Type B pancreatic cell (in vitro differentiated cells): Measurements from ENCODE around the gene DISP2. TPM values are rescaled to one million over a fixed set of nuclear protein-coding genes. Genes with fewer than 3 reads are reported as not detected.
A peak's percentile ranks its signal among the peaks of the same experiment; 100 is the strongest.

Experiments
- DNase-seq: peaks from one replicate; pipeline ENCODE4 v3.0.0; 2021; ENCODE audit warnings: mixed read lengths; ENCODE audit not compliant: unreplicated experiment; ENCODE audit errors: extremely low spot score
- H3K27ac Mint-ChIP-seq: 2 replicates; pipeline ENCODE4 v1.8.0; 2021; ENCODE audit warnings: mild to moderate bottlenecking, mixed read lengths
- H3K27me3 Mint-ChIP-seq: 2 replicates; pipeline ENCODE4 v1.8.0; 2021; ENCODE audit warnings: mixed read lengths
- H3K36me3 Mint-ChIP-seq: 2 replicates; pipeline ENCODE4 v1.8.0; 2021; ENCODE audit warnings: mixed read lengths
- H3K4me1 Mint-ChIP-seq: one replicate; pipeline ENCODE4 v1.8.0; 2021; ENCODE audit warnings: mixed read lengths; ENCODE audit not compliant: unreplicated experiment
- H3K4me3 Mint-ChIP-seq: 2 replicates; pipeline ENCODE4 v1.8.0; 2021; ENCODE audit warnings: mild to moderate bottlenecking, mixed read lengths
- H3K9me3 Mint-ChIP-seq: 2 replicates; pipeline ENCODE4 v1.8.0; 2021; ENCODE audit warnings: mixed read lengths
- total RNA-seq: library from RNA; stranded (reverse); gene quantifications from 2 replicates; pipeline ENCODE4 v1.2.1, GENCODE V29; 2021; ENCODE audit warnings: low replicate concordance
- TF ChIP-seq, protein P1 (sequence below): fragments of 200-600 bp; sonication (generic); conservative IDR thresholded peaks from 2 replicates; pipeline ENCODE4 v1.5.0; 2021; ENCODE audit warnings: antibody characterized with exemption, mild to moderate bottlenecking

DISP2 gene
- total RNA-seq, 1 donor from 2014 or later, result 1.8 TPM

DNA sequence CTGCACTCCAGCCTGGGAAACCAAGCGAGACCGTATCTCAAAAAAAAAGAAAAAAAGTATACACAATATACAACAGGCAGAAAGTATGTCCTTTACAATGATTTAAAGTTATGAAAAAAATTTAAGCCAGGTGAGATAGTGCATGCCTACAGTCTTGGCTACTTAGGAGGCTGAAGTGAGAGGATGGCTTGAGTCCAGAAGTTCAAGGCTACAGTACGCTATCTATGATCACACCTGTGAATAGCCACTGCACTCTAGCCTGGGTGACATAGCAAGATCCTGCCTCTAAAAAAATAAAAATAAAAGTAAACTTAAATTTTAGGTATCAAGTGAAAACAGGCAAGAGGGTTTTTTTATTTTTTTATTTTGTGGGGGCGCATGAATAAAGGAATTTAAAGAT is 21.4 kb downstream of the DISP2 start:
- no peaks in the 10 kb centered on the region for H3K9me3 Mint-ChIP-seq
- no peak overlapping the region for H3K4me3 Mint-ChIP-seq
- no peak for DNase-seq
- TF ChIP-seq, protein P1, sequence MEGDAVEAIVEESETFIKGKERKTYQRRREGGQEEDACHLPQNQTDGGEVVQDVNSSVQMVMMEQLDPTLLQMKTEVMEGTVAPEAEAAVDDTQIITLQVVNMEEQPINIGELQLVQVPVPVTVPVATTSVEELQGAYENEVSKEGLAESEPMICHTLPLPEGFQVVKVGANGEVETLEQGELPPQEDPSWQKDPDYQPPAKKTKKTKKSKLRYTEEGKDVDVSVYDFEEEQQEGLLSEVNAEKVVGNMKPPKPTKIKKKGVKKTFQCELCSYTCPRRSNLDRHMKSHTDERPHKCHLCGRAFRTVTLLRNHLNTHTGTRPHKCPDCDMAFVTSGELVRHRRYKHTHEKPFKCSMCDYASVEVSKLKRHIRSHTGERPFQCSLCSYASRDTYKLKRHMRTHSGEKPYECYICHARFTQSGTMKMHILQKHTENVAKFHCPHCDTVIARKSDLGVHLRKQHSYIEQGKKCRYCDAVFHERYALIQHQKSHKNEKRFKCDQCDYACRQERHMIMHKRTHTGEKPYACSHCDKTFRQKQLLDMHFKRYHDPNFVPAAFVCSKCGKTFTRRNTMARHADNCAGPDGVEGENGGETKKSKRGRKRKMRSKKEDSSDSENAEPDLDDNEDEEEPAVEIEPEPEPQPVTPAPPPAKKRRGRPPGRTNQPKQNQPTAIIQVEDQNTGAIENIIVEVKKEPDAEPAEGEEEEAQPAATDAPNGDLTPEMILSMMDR, result no peak
- peaks cover 6% of the 10 kb centered on the region for H3K27me3 Mint-ChIP-seq
- H3K36me3 Mint-ChIP-seq, result no peaks in the 10 kb centered on the region
- H3K4me1 Mint-ChIP-seq, result peaks cover 15% of the 10 kb centered on the region
- H3K27ac Mint-ChIP-seq, result no peak overlapping the region

DNA sequence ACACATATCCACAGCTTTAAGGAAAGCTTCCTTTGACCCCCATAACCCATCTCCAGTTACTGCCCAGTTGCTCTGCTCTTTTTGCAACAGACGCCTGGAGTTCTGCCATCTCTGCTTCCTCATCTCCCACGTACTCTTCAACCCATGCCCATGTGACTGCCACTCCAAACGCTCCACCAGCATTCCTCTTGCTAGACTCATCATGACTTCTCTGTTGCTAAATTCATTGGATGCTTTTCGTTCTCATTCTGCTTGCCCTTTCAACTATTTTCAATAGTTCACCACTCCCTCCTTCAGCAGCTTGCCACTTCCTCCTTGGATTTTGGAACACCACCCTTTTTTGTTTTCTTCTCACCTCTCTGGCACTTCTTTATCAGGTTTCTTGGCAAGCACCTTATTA is 21.8 kb downstream of the DISP2 start:
- DNase-seq, result no peak
- H3K27ac Mint-ChIP-seq, result no peak overlapping the region
- no peak overlapping the region for H3K4me3 Mint-ChIP-seq
- TF ChIP-seq, protein P1, result no peak
- H3K36me3 Mint-ChIP-seq, result no peaks in the 10 kb centered on the region
- peaks cover 19% of the 10 kb centered on the region for H3K4me1 Mint-ChIP-seq
- H3K9me3 Mint-ChIP-seq, result no peaks in the 10 kb centered on the region
- peaks cover 6% of the 10 kb centered on the region for H3K27me3 Mint-ChIP-seq

DNA sequence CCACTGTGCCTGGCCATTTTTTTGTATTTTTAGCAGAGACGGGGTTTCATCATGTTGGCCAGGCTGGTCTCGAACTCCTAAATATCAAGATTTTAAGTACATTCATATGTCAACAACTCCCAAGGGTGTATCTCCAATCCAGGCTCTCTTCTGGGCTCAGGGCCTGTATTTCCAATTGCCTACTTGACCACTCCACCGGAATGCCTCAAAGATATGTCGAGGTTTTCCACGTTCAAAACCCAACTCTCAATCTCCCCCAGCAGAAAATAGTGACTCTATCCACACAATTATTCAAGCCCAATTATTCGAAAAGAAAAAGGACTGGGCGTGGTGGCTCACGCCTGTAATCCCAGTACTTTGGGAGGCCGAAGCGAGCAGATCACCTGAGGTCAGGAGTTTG is 22.6 kb downstream of the DISP2 start:
- peaks cover 4% of the 10 kb centered on the region for H3K27me3 Mint-ChIP-seq
- TF ChIP-seq, protein P1, result no peak
- no peak overlapping the region for H3K27ac Mint-ChIP-seq
- H3K4me1 Mint-ChIP-seq, result peaks cover 20% of the 10 kb centered on the region
- peaks cover 5% of the 10 kb centered on the region for H3K36me3 Mint-ChIP-seq
- H3K4me3 Mint-ChIP-seq, result no peak overlapping the region
- no peak for DNase-seq
- H3K9me3 Mint-ChIP-seq, result no peaks in the 10 kb centered on the region

DNA sequence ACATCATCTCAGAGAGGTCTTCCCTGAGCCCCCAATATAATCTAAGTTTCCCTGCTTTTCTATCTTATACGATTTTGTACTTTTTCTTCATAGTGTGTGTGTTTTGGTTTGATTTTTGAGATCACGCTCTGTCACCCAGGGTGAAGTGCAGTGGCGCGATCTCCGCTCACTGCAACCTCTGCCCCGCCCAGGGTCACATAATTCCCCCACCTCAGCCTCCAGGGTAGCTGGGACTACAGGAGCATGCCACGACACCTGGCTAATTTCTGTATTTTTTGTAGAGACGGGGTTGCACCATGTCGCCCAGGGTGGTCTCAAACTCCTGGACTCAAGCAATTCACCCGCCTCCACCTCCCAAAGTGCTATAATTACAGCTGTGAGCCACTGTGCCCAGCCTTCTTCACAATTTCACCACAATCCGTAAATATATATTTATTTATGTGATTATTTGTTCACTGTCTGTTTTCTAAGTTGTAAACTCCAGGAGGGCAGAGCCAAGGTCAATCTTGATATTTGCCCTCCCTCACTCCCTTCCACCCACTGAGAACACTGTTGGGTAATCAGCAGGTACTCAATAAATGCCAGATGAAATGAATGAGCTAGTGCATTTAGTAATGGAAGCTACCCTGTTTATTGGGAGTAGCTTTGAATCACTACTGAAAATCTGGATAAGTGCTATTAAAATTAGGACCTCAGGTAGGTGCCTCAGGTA is 24.0 kb downstream of the DISP2 start:
- Mint-ChIP-seq H3K27ac (no peak overlapping the region), H3K27me3 (peaks cover 4% of the 10 kb centered on the region)
- DNase-seq, result no peak

DNA sequence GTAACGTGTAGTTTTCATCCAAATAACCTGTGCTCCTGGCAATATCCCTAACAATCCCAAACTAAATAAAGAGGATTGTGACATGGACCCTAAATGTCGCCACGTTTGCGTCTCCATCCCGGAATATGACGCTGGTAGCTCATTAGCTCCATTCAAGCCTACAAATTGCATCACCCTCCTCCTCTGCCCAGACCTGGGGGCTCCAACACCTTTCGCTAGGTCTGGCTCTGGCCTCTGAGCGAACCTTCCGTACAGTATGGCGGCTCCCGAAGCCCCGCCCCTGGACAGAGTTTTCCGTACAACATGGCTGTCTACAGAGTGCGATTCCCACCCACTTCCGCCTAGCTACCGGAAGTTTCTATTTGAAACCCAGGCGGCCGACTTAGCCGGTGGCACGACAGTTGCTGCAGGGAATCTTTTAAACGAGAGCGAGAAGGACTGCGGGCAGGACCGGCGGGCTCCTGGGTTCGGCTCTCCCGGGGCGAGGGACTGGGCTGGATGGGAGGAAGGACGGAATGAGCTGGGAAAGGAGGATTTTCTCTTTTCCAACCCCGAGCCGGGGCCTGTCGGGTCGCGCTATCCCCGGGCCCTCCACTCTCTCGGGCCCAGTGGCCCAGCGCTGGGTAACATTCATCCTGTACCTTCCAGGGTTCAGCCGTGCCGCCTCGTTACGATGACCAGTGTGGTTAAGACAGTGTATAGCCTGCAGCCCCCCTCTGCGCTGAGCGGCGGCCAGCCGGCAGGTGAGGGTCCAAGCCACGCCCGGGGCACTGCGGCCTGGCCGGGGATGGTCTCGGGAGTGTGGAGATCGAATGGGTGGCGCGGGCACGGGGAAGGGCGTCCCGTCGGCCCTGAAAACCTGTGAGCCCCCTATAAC is 24.8 kb downstream of the DISP2 start, which contains the start of gene KNSTRN:
Gene KNSTRN (plus strand): TSS at position 142 of the 877 bp plus-strand sequence. CDS start 115 bp downstream, at position 257.
- peaks cover 4% of the 10 kb centered on the region for H3K27me3 Mint-ChIP-seq
- peaks cover 20% of the 10 kb centered on the region for H3K4me1 Mint-ChIP-seq
- H3K27ac Mint-ChIP-seq, result peak within 1 kb of the TSS; percentile 89
- no peaks in the 10 kb centered on the region for H3K9me3 Mint-ChIP-seq
- H3K36me3 Mint-ChIP-seq, result peaks cover 16% of the 10 kb centered on the region
- peak; percentile 87 for DNase-seq
- peak within 1 kb of the TSS; percentile 100 for H3K4me3 Mint-ChIP-seq
- TF ChIP-seq, protein P1, result no peak

More for the DNA sequence above, 24.0 kb downstream of the DISP2 start:
- H3K4me3 Mint-ChIP-seq, result no peak overlapping the region
- peaks cover 20% of the 10 kb centered on the region for H3K4me1 Mint-ChIP-seq
- no peaks in the 10 kb centered on the region for H3K9me3 Mint-ChIP-seq
- H3K36me3 Mint-ChIP-seq, result peaks cover 9% of the 10 kb centered on the region
- TF ChIP-seq, protein P1, result no peak
